K562 (cell line): ENCODE data around the gene MFAP1. TPM values are rescaled to one million over a fixed set of nuclear protein-coding genes. Genes with fewer than 3 reads are reported as not detected.

Experiments
- ATAC-seq: fragments of 200-7000 bp; cut with Tn5 transposase; 3 replicates; pipeline ENCODE4 v1.9.1; 2020; ENCODE audit warnings: moderate library complexity
- BruUV-seq: library from RNA; stranded (reverse); fragments of 400-500 nt; replicated peaks from 2 replicates; lab custom pipeline; 2021; lab: Mats Ljungman, UMichigan
- CTCF ChIA-PET: fragments of 300-600 bp; formaldehyde crosslinking; extraction: SDS; loops from one replicate; lab custom pipeline; 2021; ENCODE audit warnings: low intra/inter-chr PET ratio; lab: Yijun Ruan, JAX
- POLR2A ChIA-PET: fragments of 300-600, 350-650 bp; sonication (Branson Sonifier 250); formaldehyde crosslinking; extraction: SDS; loops from one replicate; lab custom pipeline; 2021; ENCODE audit warnings: antibody characterized with exemption, inconsistent platforms; lab: Yijun Ruan, JAX
- DNase-seq, 4 experiments: peaks; one replicate each; pipeline versions ENCODE4 v3.0.0 to v3.0.0-alpha.2; 2011 to 2018; ENCODE audit warnings: low spot score in 3 of 4, mixed read lengths in 3 of 4; ENCODE audit errors: extremely low read depth in 1 of 4
- FAIRE-seq: peaks from 2 replicates; lab custom pipeline; 2011; peaks lifted over from hg19 to GRCh38; lab: Jason Lieb, UNC
- H2AFZ ChIP-seq: 2 replicates; pipeline ENCODE4 v1.6.0; 2011; ENCODE audit warnings: low read depth, low read length, control low read depth, inconsistent platforms
- H3K27ac ChIP-seq: fragments of 200-600 bp; 3 replicates; pipeline ENCODE4 v1.8.0; 2011; ENCODE audit warnings: low read depth, mild to moderate bottlenecking, control low read depth, inconsistent platforms, low read length, moderate library complexity, mixed read lengths; ENCODE audit errors: extremely low read depth
- H3K27me3 ChIP-seq, 2 experiments: fragments of 300-600 bp in 1 of 2; 2 replicates in 1 of 2; 3 replicates in 1 of 2; pipeline versions ENCODE4 v1.6.0 to v1.8.0; 2011; ENCODE audit warnings: inconsistent platforms in 2 of 2, low read length in 2 of 2, mild to moderate bottlenecking in 1 of 2, mixed read lengths in 1 of 2, moderate library complexity in 1 of 2; ENCODE audit not compliant: control insufficient read depth in 2 of 2, insufficient read depth in 2 of 2
- H3K36me3 ChIP-seq: fragments of 300-600 bp; 3 replicates; pipeline ENCODE4 v1.8.0; 2011; ENCODE audit warnings: mild to moderate bottlenecking, low read length, inconsistent platforms; ENCODE audit not compliant: control insufficient read depth, insufficient read depth
- H3K4me1 ChIP-seq, 2 experiments: fragments of 200-600 bp in 1 of 2; replicated peaks in 1 of 2; 2 replicates in 1 of 2; 3 replicates in 1 of 2; pipeline versions ENCODE4 v1.5.1 to v1.8.0; 2011; ENCODE audit warnings: inconsistent platforms in 2 of 2, low read length in 2 of 2, mild to moderate bottlenecking in 1 of 2, mixed read lengths in 1 of 2, moderate library complexity in 1 of 2; ENCODE audit not compliant: control insufficient read depth in 2 of 2, insufficient read depth in 2 of 2
- H3K4me2 ChIP-seq: 2 replicates; pipeline ENCODE4 v1.6.1; 2011; ENCODE audit warnings: low read length, control low read depth, inconsistent platforms, mixed read lengths; ENCODE audit not compliant: insufficient read depth
- H3K4me3 ChIP-seq: fragments of 200-600 bp; sonication (generic), shearing (Covaris generic); 2 replicates; pipeline ENCODE4 v1.5.1; 2016; ENCODE audit warnings: control low read depth, inconsistent platforms
- H3K79me2 ChIP-seq: fragments of 200-600 bp; 3 replicates; pipeline ENCODE4 v1.8.0; 2011; ENCODE audit warnings: low read length, inconsistent platforms; ENCODE audit not compliant: control insufficient read depth, insufficient read depth
- H3K9ac ChIP-seq, 2 experiments: 2 replicates each; pipeline versions ENCODE4 v1.6.0 to v1.6.1; 2011; ENCODE audit warnings: low read depth in 2 of 2, low read length in 2 of 2, control low read depth in 1 of 2, inconsistent platforms in 1 of 2, mild to moderate bottlenecking in 1 of 2, mixed read lengths in 1 of 2; ENCODE audit not compliant: insufficient read depth in 1 of 2
- H3K9me1 ChIP-seq: one replicate; pipeline ENCODE4 v1.6.0; 2011; ENCODE audit warnings: inconsistent platforms, mild to moderate bottlenecking, low read length, moderate library complexity; ENCODE audit not compliant: control insufficient read depth, insufficient read depth
- H3K9me3 ChIP-seq: replicated peaks from 2 replicates; pipeline ENCODE4 v1.5.1; 2011; ENCODE audit warnings: low read depth, low read length, inconsistent platforms; ENCODE audit not compliant: control insufficient read depth, insufficient read depth
- H4K20me1 ChIP-seq: replicated peaks from 2 replicates; pipeline ENCODE4 v1.6.1; 2011; ENCODE audit warnings: low read length, inconsistent platforms, mixed read lengths; ENCODE audit not compliant: control insufficient read depth, insufficient read depth
- EHMT2 ChIP-seq: fragments of 450-650 bp; IDR thresholded peaks from 2 replicates; pipeline ENCODE4 v1.6.1; 2018; ENCODE audit warnings: antibody characterized with exemption
- KAT7 ChIP-seq: sonication (generic); formaldehyde crosslinking; IDR thresholded peaks from 2 replicates; pipeline ENCODE4 v1.8.0; 2022; ENCODE audit warnings: missing genetic modification reagents, mild to moderate bottlenecking, borderline replicate concordance
- KDM5B ChIP-seq: fragments of 200-600 bp; sonication (generic); IDR thresholded peaks from 2 replicates; pipeline ENCODE4 v1.6.1; 2012; ENCODE audit warnings: low read depth, mild to moderate bottlenecking, moderate library complexity, low read length, control low read depth, inconsistent platforms; ENCODE audit not compliant: insufficient replicate concordance
- MIER1 ChIP-seq: fragments of 450-650 bp; IDR thresholded peaks from 2 replicates; pipeline ENCODE4 v1.6.1; 2016; ENCODE audit warnings: antibody characterized with exemption, mild to moderate bottlenecking, low read depth
- MXI1 ChIP-seq: IDR thresholded peaks from 2 replicates; pipeline ENCODE4 v1.6.1; 2011; ENCODE audit warnings: low read depth, mild to moderate bottlenecking, improper control_type of control experiment, low read length
- TAF1 ChIP-seq: IDR thresholded peaks from 2 replicates; pipeline ENCODE4 v1.6.1; 2011; ENCODE audit warnings: mild to moderate bottlenecking, low read length, moderate library complexity; ENCODE audit not compliant: insufficient read depth, control insufficient read depth, severe bottlenecking; ENCODE audit errors: extremely low read depth
- XRCC5 ChIP-seq: fragments of 200-400 bp; formaldehyde crosslinking; IDR thresholded peaks from 2 replicates; pipeline ENCODE4 v1.6.1; 2017; ENCODE audit warnings: low read depth, mild to moderate bottlenecking, low read length
- WGBS: fragments of 100-300 bp; shearing (Covaris generic); methylation state at CpG from one replicate; pipeline ENCODE4 v1.1.6; 2016; ENCODE audit warnings: low coverage, mixed read lengths; ENCODE audit not compliant: insufficient coverage; ENCODE audit errors: missing lambda C conversion rate; 5-methylcytosine and 5-hydroxymethylcytosine counted together
- in situ Hi-C: fragments of 300-500 bp; cut with MboI; formaldehyde crosslinking; loops from 4 replicates; pipeline ENCODE4 v1.15.0; 2018; ENCODE audit warnings: inconsistent platforms, mixed read lengths
- intact Hi-C: fragments of 100-400 bp; cut with micrococcal nuclease; formaldehyde crosslinking; loops from 2 replicates; pipeline ENCODE4 v1.14.2; 2022
- polyA plus RNA-seq, 8 experiments: library from polyadenylated mRNA; depleted of rRNA in 4 of 8; stranded (reverse) in 5 of 8; unstranded in 3 of 8; fragments of >200 nt; fragmentation: Nextera tagmentation in 2 of 8; fragmentation: Illumina TruSeq in 1 of 8; extraction: Ambion mirVana in 2 of 8; extraction: Trizol in 1 of 8; gene quantifications; 2 replicates each; pipeline versions ENCODE4 v1.2.1 to v1.2.3, GENCODE V29; 2011 to 2014; ENCODE audit warnings: inconsistent platforms in 1 of 8, missing spikeins in 1 of 8
- total RNA-seq, 7 experiments: library from RNA; depleted of rRNA in 6 of 7; stranded (reverse); fragments of >200 nt in 6 of 7; fragmentation: Illumina TruSeq in 2 of 7; extraction: Trizol in 2 of 7; gene quantifications; 2 replicates each; pipeline versions ENCODE4 v1.2.1 to v1.2.3, GENCODE V29; 2011 to 2021; ENCODE audit warnings: low replicate concordance in 1 of 7
- TF ChIP-seq, protein P1 (sequence below), 2 experiments: fragments of 450-650 bp; formaldehyde crosslinking in 1 of 2; IDR thresholded peaks; 2 replicates each; pipeline versions ENCODE4 v1.4.0 to v1.6.1; 2014 to 2020; ENCODE audit warnings: mild to moderate bottlenecking in 2 of 2, borderline replicate concordance in 1 of 2, low read depth in 1 of 2
- TF ChIP-seq, protein P2 (sequence below), 2 experiments: fragments of 200-800 bp in 1 of 2; sonication (Bioruptor generic) in 1 of 2; sonication (generic) in 1 of 2; formaldehyde crosslinking in 1 of 2; IDR thresholded peaks in 1 of 2; conservative IDR thresholded peaks in 1 of 2; 2 replicates each; pipeline versions ENCODE4 v1.5.0 to v1.6.1; 2016 to 2020; ENCODE audit warnings: missing compliant biosample characterization in 1 of 2, missing genetic modification characterization in 1 of 2, missing genetic modification reagents in 1 of 2

The MFAP1 gene
- total and polyA plus RNA-seq, 9 of the 15 experiments (the other 6 are each of a cell fraction or from before 2014, with no cell fraction given), result 34.9 to 64.1 (median 48.2) TPM

DNA sequence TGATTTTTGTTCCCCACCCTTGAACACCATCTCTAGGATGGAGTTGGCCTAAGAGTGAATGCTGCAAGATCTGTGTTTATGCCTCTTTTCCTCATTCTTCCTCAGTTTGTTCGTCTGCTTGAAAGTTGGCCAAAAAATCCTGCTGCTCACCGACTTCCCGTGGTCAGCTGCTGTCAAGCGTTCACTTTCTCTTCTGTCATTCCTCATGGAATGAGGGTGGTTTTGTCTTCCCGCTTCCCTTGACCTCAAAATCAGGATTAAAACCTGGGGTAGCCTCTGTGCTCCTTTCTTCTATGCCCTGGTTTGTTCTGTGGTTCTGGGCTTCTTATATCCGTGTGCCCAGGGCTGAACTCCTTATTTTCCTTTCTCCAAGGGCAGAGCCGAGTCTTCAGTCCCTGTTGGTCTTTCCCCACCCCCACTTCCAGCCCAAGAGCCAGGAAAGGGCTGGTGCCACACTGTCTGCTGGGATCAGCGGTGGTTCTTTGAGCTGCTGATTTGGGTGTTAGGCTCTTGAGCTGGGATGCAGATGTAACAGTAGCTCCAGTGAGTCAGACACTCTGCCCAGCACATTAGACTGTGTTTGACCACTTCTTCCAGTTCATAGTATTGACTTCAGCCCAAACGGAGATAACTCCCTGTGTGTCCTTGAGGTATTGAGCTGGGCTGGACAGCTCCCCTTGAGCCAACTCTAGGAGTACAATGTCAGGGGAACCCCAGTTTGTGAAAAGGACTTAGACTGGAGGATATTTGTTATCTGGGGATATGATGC is 30.0 kb downstream of the MFAP1 start:
- no TSS peak for BruUV-seq
- H2AFZ ChIP-seq, result no peak overlapping the region
- no peaks in the 10 kb centered on the region for H3K27me3 ChIP-seq
- no peaks in the 10 kb centered on the region for H3K9me3 ChIP-seq
- H3K4me2 ChIP-seq, result peak overlapping the region; percentile 7; the same call in 1 of the 2 replicates
- H3K9me1 ChIP-seq, result peaks cover 17% of the 10 kb centered on the region
- WGBS, result 83% methylated on average over 9 of the region's 9 CpGs
- peak overlapping the region; percentile 33 to 72; a peak in 3 of 4 replicates for H3K9ac ChIP-seq
- intact Hi-C loops (no loop called here), in situ Hi-C loops (no loop called here)
- H3K4me3 ChIP-seq, result no peak overlapping the region
- POLR2A ChIA-PET, result interaction anchor here (0.5 to 4.5 kb wide), 8 partner anchors 8 to 1521 kb away, joined by 3 to 26 read pairs (median 4); partner anchors contain the start of genes GANC, MFAP1 and TMEM87A
- H4K20me1 ChIP-seq, result peaks cover 17% of the 10 kb centered on the region; the same call in 1 of the 2 replicates
- peaks cover 55% of the 10 kb centered on the region for H3K36me3 ChIP-seq
- DNase-seq (no peak), FAIRE-seq (no peak), ATAC-seq (no peak)
- TF ChIP-seq, protein P1, sequence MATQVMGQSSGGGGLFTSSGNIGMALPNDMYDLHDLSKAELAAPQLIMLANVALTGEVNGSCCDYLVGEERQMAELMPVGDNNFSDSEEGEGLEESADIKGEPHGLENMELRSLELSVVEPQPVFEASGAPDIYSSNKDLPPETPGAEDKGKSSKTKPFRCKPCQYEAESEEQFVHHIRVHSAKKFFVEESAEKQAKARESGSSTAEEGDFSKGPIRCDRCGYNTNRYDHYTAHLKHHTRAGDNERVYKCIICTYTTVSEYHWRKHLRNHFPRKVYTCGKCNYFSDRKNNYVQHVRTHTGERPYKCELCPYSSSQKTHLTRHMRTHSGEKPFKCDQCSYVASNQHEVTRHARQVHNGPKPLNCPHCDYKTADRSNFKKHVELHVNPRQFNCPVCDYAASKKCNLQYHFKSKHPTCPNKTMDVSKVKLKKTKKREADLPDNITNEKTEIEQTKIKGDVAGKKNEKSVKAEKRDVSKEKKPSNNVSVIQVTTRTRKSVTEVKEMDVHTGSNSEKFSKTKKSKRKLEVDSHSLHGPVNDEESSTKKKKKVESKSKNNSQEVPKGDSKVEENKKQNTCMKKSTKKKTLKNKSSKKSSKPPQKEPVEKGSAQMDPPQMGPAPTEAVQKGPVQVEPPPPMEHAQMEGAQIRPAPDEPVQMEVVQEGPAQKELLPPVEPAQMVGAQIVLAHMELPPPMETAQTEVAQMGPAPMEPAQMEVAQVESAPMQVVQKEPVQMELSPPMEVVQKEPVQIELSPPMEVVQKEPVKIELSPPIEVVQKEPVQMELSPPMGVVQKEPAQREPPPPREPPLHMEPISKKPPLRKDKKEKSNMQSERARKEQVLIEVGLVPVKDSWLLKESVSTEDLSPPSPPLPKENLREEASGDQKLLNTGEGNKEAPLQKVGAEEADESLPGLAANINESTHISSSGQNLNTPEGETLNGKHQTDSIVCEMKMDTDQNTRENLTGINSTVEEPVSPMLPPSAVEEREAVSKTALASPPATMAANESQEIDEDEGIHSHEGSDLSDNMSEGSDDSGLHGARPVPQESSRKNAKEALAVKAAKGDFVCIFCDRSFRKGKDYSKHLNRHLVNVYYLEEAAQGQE (IDR thresholded peaks at IDR 0.05; ENCODE audit: borderline replicate concordance), result peak; percentile 79
- TF ChIP-seq, protein P1 (CRISPR knock-in tag; IDR thresholded peaks at IDR 0.05; ENCODE audit: low read depth), result peak; percentile 60; the same call in 1 of the 2 replicates
- TF ChIP-seq MIER1, result peak; percentile 74; the same call in 1 of the 2 replicates
- peak; percentile 63; the same call in 1 of the 2 replicates for TF ChIP-seq EHMT2
- TF ChIP-seq MXI1, result no peak
- TF ChIP-seq KAT7, result no peak
- TF ChIP-seq, protein P2, sequence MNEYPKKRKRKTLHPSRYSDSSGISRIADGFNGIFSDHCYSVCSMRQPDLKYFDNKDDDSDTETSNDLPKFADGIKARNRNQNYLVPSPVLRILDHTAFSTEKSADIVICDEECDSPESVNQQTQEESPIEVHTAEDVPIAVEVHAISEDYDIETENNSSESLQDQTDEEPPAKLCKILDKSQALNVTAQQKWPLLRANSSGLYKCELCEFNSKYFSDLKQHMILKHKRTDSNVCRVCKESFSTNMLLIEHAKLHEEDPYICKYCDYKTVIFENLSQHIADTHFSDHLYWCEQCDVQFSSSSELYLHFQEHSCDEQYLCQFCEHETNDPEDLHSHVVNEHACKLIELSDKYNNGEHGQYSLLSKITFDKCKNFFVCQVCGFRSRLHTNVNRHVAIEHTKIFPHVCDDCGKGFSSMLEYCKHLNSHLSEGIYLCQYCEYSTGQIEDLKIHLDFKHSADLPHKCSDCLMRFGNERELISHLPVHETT (CRISPR knock-in tag; conservative IDR thresholded peaks at IDR 0.05 in 1 of 2, IDR thresholded peaks at IDR 0.05 in 1 of 2), result peak in 1 of 2 experiments; percentile 46; a peak in 1 of 4 replicates
- TF ChIP-seq XRCC5, result no peak
- TF ChIP-seq TAF1, result no peak
- peak; percentile 19 for TF ChIP-seq KDM5B
- peaks cover 36% of the 10 kb centered on the region for H3K79me2 ChIP-seq
- peak overlapping the region; percentile 99; the same call in 1 of the 3 replicates for H3K27ac ChIP-seq
- CTCF ChIA-PET, result no interaction called here
- peaks cover 34 to 40% of the 10 kb centered on the region in 2 experiments for H3K4me1 ChIP-seq
